Hepatocyte (in vitro differentiated cells): ENCODE data around the gene RREB1.

Source experiments
- CTCF ChIP-seq: fragments of 200-600 bp; sonication (generic); IDR thresholded peaks from 2 replicates; pipeline ENCODE4 v1.5.1; 2016; ENCODE audit warnings: antibody characterized with exemption, mild to moderate bottlenecking; ENCODE audit not compliant: poor library complexity
- EZH2 ChIP-seq: fragments of 200-600 bp; sonication (generic); IDR thresholded peaks from 2 replicates; pipeline ENCODE4 v1.6.1; 2016; ENCODE audit warnings: antibody characterized with exemption, mild to moderate bottlenecking, borderline replicate concordance

- TF ChIP-seq CTCF (no peak), EZH2 (no peak)
Observed at GRCh38 chr6:7060769-7061516, 46.8 kb upstream of the RREB1 start.
